ENCODE measurements around the gene ANO2. TPM values are rescaled to one million over a fixed set of nuclear protein-coding genes. Genes with fewer than 3 reads are reported as not detected.

Gene ANO2
- total and polyA plus RNA-seq, 4 donors: 2.4 to 30.8 (median 27.8) TPM; not detected in 1

DNA sequence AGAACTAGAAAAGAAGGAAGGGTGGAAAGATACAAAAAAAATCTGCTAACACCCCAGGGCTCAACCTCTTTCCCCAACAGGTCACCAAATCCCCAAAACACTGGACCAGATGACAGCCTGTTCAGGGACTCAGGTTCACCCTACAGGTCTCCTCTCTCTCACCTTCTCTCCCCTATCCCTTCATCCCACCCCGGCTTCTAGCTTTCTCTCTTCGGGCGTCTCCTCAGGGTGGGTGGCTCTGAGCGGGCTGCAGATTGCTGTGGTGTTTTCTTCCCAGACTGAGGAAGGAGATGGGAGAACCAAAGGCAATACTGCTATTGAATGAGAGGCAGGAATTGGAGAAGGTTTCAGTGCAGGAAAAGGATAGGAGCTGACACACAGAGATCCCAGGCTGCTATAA is 39.3 kb downstream of the ANO2 start:
- Histone ChIP-seq H3K4me3 (ENCODE audit: low read length in 2 of 2) (no peak overlapping the region), H3K4me1 (ENCODE audit: control insufficient read depth in 1 of 2, insufficient read depth in 2 of 2, low read length in 2 of 2) (no peaks in the 10 kb centered on the region), H3K9me3 (ENCODE audit: control insufficient read depth, low read length) (peaks cover 2% of the 10 kb centered on the region), H3K27me3 (ENCODE audit: control insufficient read depth in 1 of 2, insufficient read depth in 2 of 2, low read length in 1 of 2) (no peaks in the 10 kb centered on the region), H3K36me3 (ENCODE audit: control insufficient read depth in 1 of 2, insufficient read depth in 2 of 2, low read length in 1 of 2) (no peaks in the 10 kb centered on the region), H3K27ac (ENCODE audit: low read depth in 1 of 2, low read length in 2 of 2) (no peak overlapping the region)
- 93 to 97% methylated on average over 4 of the region's 4 CpGs for WGBS, 2 donors
- DNase-seq (no peak), ATAC-seq (ENCODE audit: low FRiP score) (no peak)
- intact Hi-C loops (cut with DNase I): no loop called here

DNA sequence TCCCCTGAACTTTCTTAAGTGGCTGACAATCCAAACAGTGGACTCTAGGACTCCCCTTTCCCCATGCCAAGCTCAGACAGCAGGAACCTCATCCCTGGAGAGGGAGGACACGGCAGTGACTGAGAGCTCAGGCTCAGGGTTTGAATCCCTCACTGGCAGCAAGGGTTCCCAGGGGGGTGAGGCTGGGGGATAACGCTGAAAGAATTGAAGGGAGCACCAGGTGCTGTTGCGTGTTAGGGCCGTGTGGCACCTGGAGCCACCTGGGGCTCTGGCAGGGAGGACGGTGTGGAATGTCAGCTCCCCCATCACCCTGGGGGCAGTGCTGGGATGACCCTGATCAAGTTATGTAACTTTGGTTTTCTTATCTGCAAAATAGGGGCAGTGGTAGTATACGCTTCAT is 40.1 kb downstream of the ANO2 start:
- ATAC-seq (ENCODE audit: low FRiP score): no peak
- intact Hi-C loops (cut with DNase I): no loop called here
- no peaks in the 10 kb centered on the region for H3K4me1 ChIP-seq (ENCODE audit: control insufficient read depth in 1 of 2, insufficient read depth in 2 of 2, low read length in 2 of 2)
- DNase-seq: no peak
- WGBS, 2 donors: 72 to 75% methylated on average over 6 of the region's 6 CpGs
- peaks cover 2% of the 10 kb centered on the region for H3K9me3 ChIP-seq (ENCODE audit: control insufficient read depth, low read length)
- H3K4me3 ChIP-seq (ENCODE audit: low read length in 2 of 2): no peak overlapping the region
- no peaks in the 10 kb centered on the region for H3K36me3 ChIP-seq (ENCODE audit: control insufficient read depth in 1 of 2, insufficient read depth in 2 of 2, low read length in 1 of 2)
- no peak overlapping the region for H3K27ac ChIP-seq (ENCODE audit: low read depth in 1 of 2, low read length in 2 of 2)
- peaks cover 0 to 3% of the 10 kb centered on the region in 2 donors for H3K27me3 ChIP-seq (ENCODE audit: control insufficient read depth in 1 of 2, insufficient read depth in 2 of 2, low read length in 1 of 2)

DNA sequence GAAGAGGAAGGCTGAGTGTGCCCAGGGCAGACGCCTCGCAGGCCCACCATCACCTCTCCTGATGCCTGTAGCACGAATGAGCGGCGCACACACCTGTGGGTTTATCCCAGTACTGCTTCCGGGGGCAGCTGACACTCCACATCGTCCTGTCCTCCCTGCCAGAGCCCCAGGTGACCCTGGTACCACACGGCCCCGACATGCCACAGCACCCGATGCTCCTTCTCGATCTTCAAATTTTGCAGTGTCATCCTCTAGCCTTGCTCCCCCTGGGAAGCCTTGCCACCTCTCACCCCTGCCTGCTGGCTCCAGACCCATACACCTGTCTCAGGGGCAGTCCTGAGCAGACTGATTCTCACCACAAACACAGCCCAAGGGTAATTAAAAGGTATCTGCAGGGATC is 40.6 kb downstream of the ANO2 start:
- WGBS, 2 donors: 83 to 88% methylated on average over 11 of the region's 11 CpGs
- H3K4me1 ChIP-seq (ENCODE audit: control insufficient read depth in 1 of 2, insufficient read depth in 2 of 2, low read length in 2 of 2): no peaks in the 10 kb centered on the region
- intact Hi-C loops (cut with DNase I): no loop called here
- no peaks in the 10 kb centered on the region for H3K36me3 ChIP-seq (ENCODE audit: control insufficient read depth in 1 of 2, insufficient read depth in 2 of 2, low read length in 1 of 2)
- H3K4me3 ChIP-seq (ENCODE audit: low read length in 2 of 2): no peak overlapping the region
- peaks cover 2% of the 10 kb centered on the region for H3K9me3 ChIP-seq (ENCODE audit: control insufficient read depth, low read length)
- no peak overlapping the region for H3K27ac ChIP-seq (ENCODE audit: low read depth in 1 of 2, low read length in 2 of 2)
- ATAC-seq (ENCODE audit: low FRiP score) (no peak), DNase-seq (no peak)
- peaks cover 0 to 3% of the 10 kb centered on the region in 2 donors for H3K27me3 ChIP-seq (ENCODE audit: control insufficient read depth in 1 of 2, insufficient read depth in 2 of 2, low read length in 1 of 2)

DNA sequence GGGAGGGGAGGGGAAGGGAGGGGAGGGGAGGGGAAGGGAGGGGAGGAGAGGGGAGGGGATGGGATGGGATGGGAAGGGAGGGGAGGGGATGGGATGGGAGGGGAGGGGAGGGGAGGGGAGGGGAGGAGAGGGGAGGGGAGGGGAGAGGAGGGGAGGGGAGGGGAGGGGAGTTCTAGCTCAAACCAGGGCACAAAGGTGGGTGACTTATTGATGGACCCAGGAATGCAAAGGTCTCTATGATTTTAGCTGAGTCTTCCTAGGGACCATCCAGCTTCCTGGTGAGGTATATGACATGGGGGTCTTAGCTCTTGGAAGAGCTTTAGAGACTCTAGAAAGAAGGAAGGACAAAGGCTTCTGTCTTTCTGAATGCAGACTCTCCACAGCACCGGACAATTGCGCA is 42.3 kb downstream of the ANO2 start:
- H3K27ac ChIP-seq (ENCODE audit: low read depth in 1 of 2, low read length in 2 of 2): no peak overlapping the region
- WGBS, 2 donors: 94 to 95% methylated on average over 2 of the region's 2 CpGs
- ATAC-seq (ENCODE audit: low FRiP score) (no peak), DNase-seq (no peak)
- no peak overlapping the region for H3K4me3 ChIP-seq (ENCODE audit: low read length in 2 of 2)
- intact Hi-C loops (cut with DNase I): no loop called here
- no peaks in the 10 kb centered on the region for H3K36me3 ChIP-seq (ENCODE audit: control insufficient read depth in 1 of 2, insufficient read depth in 2 of 2, low read length in 1 of 2)
- peaks cover 0 to 3% of the 10 kb centered on the region in 2 donors for H3K27me3 ChIP-seq (ENCODE audit: control insufficient read depth in 1 of 2, insufficient read depth in 2 of 2, low read length in 1 of 2)
- H3K4me1 ChIP-seq (ENCODE audit: control insufficient read depth in 1 of 2, insufficient read depth in 2 of 2, low read length in 2 of 2): no peaks in the 10 kb centered on the region
- peaks cover under 1% of the 10 kb centered on the region for H3K9me3 ChIP-seq (ENCODE audit: control insufficient read depth, low read length)

- intact Hi-C loops (cut with DNase I): no loop called here
- WGBS, 2 donors: 87 to 88% methylated on average over 6 of the region's 6 CpGs
- DNase-seq: no peak
Measured at GRCh38 chr12:5901416-5901815, 43.6 kb downstream of the ANO2 start.

GRCh38 chr12:5900533-5901205 is 44.4 kb downstream of the ANO2 start:
- Histone ChIP-seq H3K36me3 (ENCODE audit: control insufficient read depth in 1 of 2, insufficient read depth in 2 of 2, low read length in 1 of 2) (no peaks in the 10 kb centered on the region), H3K4me3 (ENCODE audit: low read length in 2 of 2) (no peak overlapping the region), H3K27ac (ENCODE audit: low read depth in 1 of 2, low read length in 2 of 2) (no peak overlapping the region), H3K9me3 (ENCODE audit: control insufficient read depth, low read length) (no peaks in the 10 kb centered on the region), H3K4me1 (ENCODE audit: control insufficient read depth in 1 of 2, insufficient read depth in 2 of 2, low read length in 2 of 2) (no peaks in the 10 kb centered on the region), H3K27me3 (ENCODE audit: control insufficient read depth in 1 of 2, insufficient read depth in 2 of 2, low read length in 1 of 2) (peaks cover 0 to 3% of the 10 kb centered on the region in 2 donors)
- intact Hi-C loops (cut with DNase I): no loop called here
- DNase-seq: no peak
- ATAC-seq (ENCODE audit: low FRiP score): no peak
- 48 to 60% methylated on average over 15 of the region's 15 CpGs for WGBS, 2 donors

More at GRCh38 chr12:5901416-5901815, 43.6 kb downstream of the ANO2 start:
- Histone ChIP-seq H3K4me3 (ENCODE audit: low read length in 2 of 2) (no peak overlapping the region), H3K9me3 (ENCODE audit: control insufficient read depth, low read length) (no peaks in the 10 kb centered on the region), H3K27me3 (ENCODE audit: control insufficient read depth in 1 of 2, insufficient read depth in 2 of 2, low read length in 1 of 2) (peaks cover 0 to 3% of the 10 kb centered on the region in 2 donors), H3K4me1 (ENCODE audit: control insufficient read depth in 1 of 2, insufficient read depth in 2 of 2, low read length in 2 of 2) (no peaks in the 10 kb centered on the region), H3K36me3 (ENCODE audit: control insufficient read depth in 1 of 2, insufficient read depth in 2 of 2, low read length in 1 of 2) (no peaks in the 10 kb centered on the region), H3K27ac (ENCODE audit: low read depth in 1 of 2, low read length in 2 of 2) (no peak overlapping the region)
- ATAC-seq (ENCODE audit: low FRiP score): no peak

GRCh38 chr12:5900076-5900475 is 45.0 kb downstream of the ANO2 start:
- Histone ChIP-seq H3K4me3 (ENCODE audit: low read length in 2 of 2) (no peak overlapping the region), H3K4me1 (ENCODE audit: control insufficient read depth in 1 of 2, insufficient read depth in 2 of 2, low read length in 2 of 2) (no peaks in the 10 kb centered on the region), H3K27ac (ENCODE audit: low read depth in 1 of 2, low read length in 2 of 2) (no peak overlapping the region), H3K36me3 (ENCODE audit: control insufficient read depth in 1 of 2, insufficient read depth in 2 of 2, low read length in 1 of 2) (no peaks in the 10 kb centered on the region), H3K27me3 (ENCODE audit: control insufficient read depth in 1 of 2, insufficient read depth in 2 of 2, low read length in 1 of 2) (peaks cover 0 to 3% of the 10 kb centered on the region in 2 donors), H3K9me3 (ENCODE audit: control insufficient read depth, low read length) (no peaks in the 10 kb centered on the region)
- 42 to 54% methylated on average over 4 of the region's 4 CpGs for WGBS, 2 donors
- DNase-seq (no peak), ATAC-seq (ENCODE audit: low FRiP score) (no peak)
- intact Hi-C loops (cut with DNase I): no loop called here

- no peak overlapping the region for H3K4me3 ChIP-seq (ENCODE audit: low read length in 2 of 2)
- ATAC-seq (ENCODE audit: low FRiP score) (no peak), DNase-seq (no peak)
- peaks cover 0 to 3% of the 10 kb centered on the region in 2 donors for H3K27me3 ChIP-seq (ENCODE audit: control insufficient read depth in 1 of 2, insufficient read depth in 2 of 2, low read length in 1 of 2)
- no peak overlapping the region for H3K27ac ChIP-seq (ENCODE audit: low read depth in 1 of 2, low read length in 2 of 2)
- H3K4me1 ChIP-seq (ENCODE audit: control insufficient read depth in 1 of 2, insufficient read depth in 2 of 2, low read length in 2 of 2): no peaks in the 10 kb centered on the region
- no peaks in the 10 kb centered on the region for H3K36me3 ChIP-seq (ENCODE audit: control insufficient read depth in 1 of 2, insufficient read depth in 2 of 2, low read length in 1 of 2)
- intact Hi-C loops (cut with DNase I): no loop called here
- WGBS, 2 donors: 77 to 79% methylated on average over 3 of the region's 3 CpGs
- H3K9me3 ChIP-seq (ENCODE audit: control insufficient read depth, low read length): no peaks in the 10 kb centered on the region
Measured at GRCh38 chr12:5899675-5900074, 45.4 kb downstream of the ANO2 start.

GRCh38 chr12:5898874-5899273 is 46.2 kb downstream of the ANO2 start:
- DNase-seq (no peak), ATAC-seq (ENCODE audit: low FRiP score) (no peak)
- H3K27me3 ChIP-seq (ENCODE audit: control insufficient read depth in 1 of 2, insufficient read depth in 2 of 2, low read length in 1 of 2): peaks cover 0 to 3% of the 10 kb centered on the region in 2 donors
- intact Hi-C loops (cut with DNase I): no loop called here
- 77 to 81% methylated on average over 3 of the region's 3 CpGs for WGBS, 2 donors
- H3K36me3 ChIP-seq (ENCODE audit: control insufficient read depth in 1 of 2, insufficient read depth in 2 of 2, low read length in 1 of 2): no peaks in the 10 kb centered on the region
- H3K9me3 ChIP-seq (ENCODE audit: control insufficient read depth, low read length): no peaks in the 10 kb centered on the region
- no peaks in the 10 kb centered on the region for H3K4me1 ChIP-seq (ENCODE audit: control insufficient read depth in 1 of 2, insufficient read depth in 2 of 2, low read length in 2 of 2)
- H3K27ac ChIP-seq (ENCODE audit: low read depth in 1 of 2, low read length in 2 of 2): no peak overlapping the region
- H3K4me3 ChIP-seq (ENCODE audit: low read length in 2 of 2): no peak overlapping the region

All from aorta (tissue), 5 donors.